GM10248 (cell line): ENCODE measurements around the gene ANO1.

Experiments used
- CTCF ChIA-PET: fragments of 300-600 bp; sonication (Branson Sonifier 250); formaldehyde crosslinking; extraction: SDS; loops from one replicate; lab custom pipeline; 2021; ENCODE audit warnings: antibody characterized with exemption; lab: Yijun Ruan, JAX
- POLR2A ChIA-PET: fragments of 350-650 bp; sonication (Branson Sonifier 250); formaldehyde crosslinking; extraction: SDS; loops from one replicate; lab custom pipeline; 2020; ENCODE audit warnings: antibody characterized with exemption; lab: Yijun Ruan, JAX
- DNase-seq: peaks from one replicate; pipeline ENCODE4 v3.0.0; 2012; ENCODE audit errors: extremely low spot score
- CTCF ChIP-seq: IDR thresholded peaks from 2 replicates; pipeline ENCODE4 v1.5.1; 2012; ENCODE audit warnings: mild to moderate bottlenecking, low read depth; ENCODE audit errors: extremely low read depth, missing control alignments, control extremely low read depth

ANO1 gene

GRCh38 chr11:70104419-70104818 lies 26.3 kb downstream of the ANO1 start:
- TF ChIP-seq CTCF: no peak
- DNase-seq: no peak
- ChIA-PET CTCF (no interaction called here), POLR2A (no interaction called here)

GRCh38 chr11:70104961-70105360 lies 26.8 kb downstream of the ANO1 start:
- TF ChIP-seq CTCF: no peak
- ChIA-PET POLR2A (no interaction called here), CTCF (no interaction called here)
- DNase-seq: no peak

- no peak for DNase-seq
- no peak for TF ChIP-seq CTCF
- ChIA-PET POLR2A (no interaction called here), CTCF (no interaction called here)
Observed at GRCh38 chr11:70105369-70105754, 27.2 kb downstream of the ANO1 start.

GRCh38 chr11:70105755-70106571 lies 27.8 kb downstream of the ANO1 start:
- no peak for TF ChIP-seq CTCF
- ChIA-PET CTCF (no interaction called here), POLR2A (no interaction called here)
- no peak for DNase-seq

- POLR2A ChIA-PET: no interaction called here
- TF ChIP-seq CTCF: no peak
- no peak for DNase-seq
- CTCF ChIA-PET: no interaction called here
Observed at GRCh38 chr11:70106757-70107156, 28.6 kb downstream of the ANO1 start.

- CTCF ChIA-PET: no interaction called here
- no peak for TF ChIP-seq CTCF
- POLR2A ChIA-PET: no interaction called here
- DNase-seq: no peak
Observed at GRCh38 chr11:70107191-70107590, 29.1 kb downstream of the ANO1 start.
